GM21447 (cell line): Measurements from ENCODE around the gene SNX12.
A peak's percentile ranks its signal among the peaks of the same experiment; 100 is the strongest.

Source experiments
- ATAC-seq: cut with Tn5 transposase; IDR thresholded peaks from one replicate; pipeline ENCODE4 v1.9.1; 2021; ENCODE audit not compliant: unreplicated experiment

The SNX12 gene

DNA sequence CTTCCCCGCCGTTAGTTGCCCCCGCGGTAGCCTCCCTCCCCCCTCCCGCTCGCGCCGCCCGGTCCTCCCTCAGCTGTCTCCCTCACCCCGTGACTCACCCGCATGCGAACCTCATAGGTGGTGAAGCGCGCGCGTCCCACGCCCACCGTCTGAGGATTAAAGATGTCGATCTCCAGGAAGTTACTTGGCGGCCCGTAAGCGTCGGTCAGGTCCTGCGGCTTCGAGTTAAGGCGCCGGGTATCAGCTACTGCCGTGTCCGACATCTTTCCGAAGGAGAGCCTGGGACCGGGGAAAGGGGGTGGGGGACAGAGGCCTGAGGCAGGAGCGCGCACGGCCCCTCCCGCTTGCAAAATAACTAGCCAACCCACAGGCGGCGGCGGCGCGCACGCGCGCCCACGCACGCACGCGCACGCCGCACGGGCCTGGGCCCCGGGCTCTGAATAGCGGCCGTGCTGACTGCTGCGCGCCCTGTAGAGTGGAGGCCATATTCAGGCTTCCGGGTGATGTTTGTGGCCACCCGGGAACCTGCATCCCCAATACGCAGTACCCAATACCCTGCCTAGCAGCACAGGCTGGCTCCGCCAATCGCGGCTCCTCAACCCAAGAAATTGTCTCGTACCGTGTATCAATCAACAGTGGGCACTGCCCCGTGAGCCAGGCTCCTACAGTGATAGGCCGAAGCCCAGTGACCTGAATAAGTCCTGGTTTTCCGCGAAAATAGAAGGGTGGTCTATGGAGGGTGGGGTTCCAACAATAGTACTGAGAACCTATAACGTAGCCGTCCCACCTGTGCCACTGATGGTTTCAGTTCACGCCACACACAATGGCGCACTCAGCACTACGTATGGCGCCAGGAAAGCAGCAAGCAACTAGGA lies at the start of gene SNX12:
SNX12 (minus strand) TSS at position 291 of the 875 bp plus-strand sequence; CDS start at position 263, 28 bp downstream.
- peak; percentile 96 for ATAC-seq

DNA sequence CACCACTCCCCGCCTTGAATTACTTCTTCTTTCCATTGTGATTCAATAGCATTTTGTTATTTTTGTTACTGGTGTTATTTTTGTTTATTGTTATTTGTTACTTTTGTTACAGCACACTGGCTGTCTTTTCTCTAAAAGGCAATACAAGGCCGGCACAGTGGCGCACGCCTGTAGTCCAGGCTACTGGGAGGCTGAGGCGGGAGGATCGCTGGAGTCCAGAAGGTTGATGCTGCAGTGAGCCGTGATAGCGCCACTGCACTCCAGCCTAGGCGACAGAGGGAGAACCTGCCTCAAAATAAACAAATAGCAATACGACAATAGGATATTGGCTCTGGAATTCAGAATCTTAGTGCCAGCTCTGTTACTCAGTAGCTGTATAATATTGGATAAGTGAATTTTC lies 49.2 kb upstream of the SNX12 start:
- ATAC-seq, result no peak

DNA sequence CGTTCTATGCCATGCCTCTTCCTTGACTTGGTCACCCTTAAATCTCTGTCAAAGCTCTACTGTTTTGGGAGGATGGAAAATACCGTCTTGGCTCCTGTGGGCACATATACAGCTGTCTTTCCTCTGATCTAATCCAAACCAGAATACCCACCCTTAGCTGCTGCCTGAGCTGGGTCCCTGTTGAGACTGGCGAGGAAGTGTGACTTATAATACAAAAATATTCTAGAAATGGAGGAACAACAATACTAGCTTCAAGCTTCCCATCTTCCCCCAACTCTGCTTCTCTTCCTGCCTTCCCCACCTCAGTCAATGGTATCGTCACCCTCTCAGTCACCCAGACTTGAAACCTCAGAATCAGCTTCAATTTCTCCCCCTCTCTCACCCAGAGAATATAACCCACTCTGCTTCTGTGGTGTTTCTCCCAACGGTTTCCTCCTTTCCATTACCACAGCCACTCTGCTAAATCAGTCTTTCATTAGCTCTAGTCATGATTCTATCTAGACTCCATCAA lies 43.8 kb upstream of the SNX12 start:
- ATAC-seq, result peak; percentile 39

DNA sequence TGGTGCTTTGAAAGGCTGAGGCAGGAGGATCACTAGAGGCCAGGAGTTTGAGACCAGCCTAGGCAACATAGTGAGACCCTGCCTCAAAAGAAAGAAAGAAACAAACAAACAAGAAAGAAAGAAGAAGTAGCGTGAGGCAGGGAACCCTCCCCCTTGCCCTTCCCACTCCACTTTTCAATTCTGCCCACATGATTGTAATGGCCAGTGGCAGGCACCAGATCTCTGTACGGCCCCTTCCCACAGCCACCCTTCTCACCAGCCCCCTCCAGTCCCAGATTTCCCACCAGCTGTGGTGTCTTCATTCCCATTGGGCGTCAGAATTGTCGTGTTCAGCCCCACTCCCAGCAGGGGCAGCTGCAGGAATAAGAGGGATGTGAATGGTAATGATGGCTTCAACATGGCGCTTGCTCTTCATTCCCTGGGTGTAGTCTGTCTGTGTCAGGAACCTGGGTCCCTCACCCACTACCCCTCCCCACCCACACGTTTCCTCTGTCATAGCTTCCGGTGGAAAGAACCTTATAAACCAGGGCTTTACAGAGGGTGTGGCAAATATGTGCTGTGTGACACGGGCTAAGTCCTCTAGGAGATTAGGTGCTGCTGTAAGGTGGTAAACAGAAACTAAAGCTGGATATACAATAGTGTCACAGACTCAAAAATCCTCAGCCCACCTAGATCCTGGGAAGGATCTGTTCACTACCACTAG lies 43.2 kb upstream of the SNX12 start, which contains the start of gene IL2RG:
IL2RG (minus strand) TSS at position 437 of the 703 bp plus-strand sequence; CDS start at position 399, 38 bp downstream.
- peak; percentile 91 for ATAC-seq

DNA sequence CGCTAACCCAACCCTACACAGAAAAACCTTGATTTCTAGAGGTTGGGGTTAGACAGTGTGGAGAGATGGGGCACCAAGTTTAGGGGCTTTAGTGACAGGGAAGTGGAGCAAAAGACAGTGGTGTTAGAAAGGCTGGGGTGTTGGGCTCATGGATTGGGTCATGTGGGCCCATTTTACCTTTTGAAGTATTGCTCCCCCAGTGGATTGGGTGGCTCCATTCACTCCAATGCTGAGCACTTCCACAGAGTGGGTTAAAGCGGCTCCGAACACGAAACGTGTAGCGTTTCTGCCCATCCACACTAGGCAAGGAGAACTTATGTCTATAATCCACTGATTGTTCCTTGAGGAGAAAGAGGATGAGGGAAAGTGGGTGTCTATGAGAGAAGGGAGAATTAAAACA lies 40.9 kb upstream of the SNX12 start:
- ATAC-seq, result no peak

GRCh38 chrX:71107762-71108360 lies 39.7 kb upstream of the SNX12 start:
- no peak for ATAC-seq

DNA sequence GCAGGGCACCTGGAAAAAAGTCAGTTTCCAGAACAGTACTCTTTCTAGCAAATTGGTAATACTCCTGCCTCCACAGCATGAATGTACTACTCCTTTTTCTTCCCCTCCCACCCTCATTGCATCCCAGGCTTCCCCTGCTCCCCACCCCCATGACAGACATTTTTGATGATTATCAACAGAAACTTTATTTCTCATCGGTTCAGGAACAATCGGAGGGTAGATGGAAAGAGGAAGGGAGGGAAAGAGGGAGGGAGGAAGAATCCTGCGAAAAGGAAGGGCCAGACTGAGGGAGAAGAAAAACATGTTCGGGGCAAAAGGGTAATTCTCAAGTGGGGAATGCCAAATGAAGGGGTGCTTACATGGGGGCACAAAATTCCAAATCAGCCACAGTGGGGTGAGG lies 39.1 kb upstream of the SNX12 start:
- no peak for ATAC-seq

- no peak for ATAC-seq
Observed at GRCh38 chrX:71106427-71106826, 38.3 kb upstream of the SNX12 start, which contains the start of gene CXorf65. Gene CXorf65, minus strand, starts transcription at chrX:71106740. Its CDS starts 184 bp downstream, at chrX:71106556.

DNA sequence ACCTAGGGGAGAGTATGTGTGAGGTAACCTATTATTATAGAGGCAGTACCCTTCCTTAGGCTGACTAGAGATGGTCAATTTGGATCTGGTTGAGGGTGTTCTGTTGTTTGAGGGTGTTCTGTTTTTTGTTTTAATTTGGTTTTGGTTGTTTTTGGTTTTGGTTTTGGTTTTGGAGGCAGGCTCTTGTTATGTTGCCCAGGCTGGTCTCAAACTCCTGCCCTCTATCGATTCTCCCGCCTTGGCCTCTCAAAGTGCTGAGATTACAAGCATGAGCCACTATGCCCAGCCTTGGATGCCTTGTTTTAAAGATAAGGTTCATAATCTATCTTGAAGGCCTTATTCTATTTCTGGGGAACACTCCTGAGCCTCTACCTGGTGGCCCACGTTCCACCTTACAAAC lies 37.5 kb upstream of the SNX12 start:
- ATAC-seq, result no peak

DNA sequence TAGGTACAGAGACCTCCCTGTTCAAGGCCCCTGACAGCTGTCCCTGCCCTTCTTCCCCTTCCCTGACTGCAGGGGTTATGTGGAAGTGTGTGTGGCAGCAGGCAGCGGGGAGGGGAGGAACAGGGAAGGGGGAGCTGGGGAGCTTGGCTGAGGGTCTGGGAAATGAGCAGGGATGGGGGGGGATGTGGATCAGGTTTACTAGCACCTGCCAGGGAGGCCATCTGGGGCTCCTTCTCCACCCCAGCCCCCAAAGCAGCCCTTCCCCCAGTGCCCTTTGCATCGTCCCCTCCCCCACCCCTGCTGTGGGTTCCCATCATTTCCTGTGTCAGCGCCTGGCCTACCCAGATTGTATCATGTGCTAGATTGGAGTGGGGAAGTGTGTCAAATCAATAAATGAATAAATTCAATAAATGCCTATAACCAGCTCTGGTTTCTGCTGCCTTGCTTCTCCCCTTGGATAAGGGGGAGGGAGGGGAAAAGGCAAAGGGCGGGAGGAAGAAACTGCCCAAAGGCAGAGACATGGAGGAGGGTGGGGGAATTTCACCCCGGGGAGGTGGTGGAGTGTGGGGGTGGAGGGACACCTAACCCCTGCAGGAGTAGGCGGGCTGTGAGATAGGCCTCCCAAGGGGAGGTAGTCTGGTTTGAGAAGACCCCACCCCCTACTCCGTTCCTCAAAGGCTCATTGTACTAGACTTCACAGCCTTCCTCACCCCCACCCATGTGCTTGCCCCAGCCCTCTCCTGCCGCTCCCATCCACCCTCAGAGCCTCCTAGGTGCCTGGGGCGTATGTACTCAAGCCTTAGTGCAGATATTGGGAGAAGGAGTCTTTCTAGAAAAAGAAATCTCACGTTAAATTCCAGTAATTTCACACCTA lies 35.2 kb upstream of the SNX12 start:
- no peak for ATAC-seq

- no peak for ATAC-seq
Observed at GRCh38 chrX:71102292-71102691, 34.2 kb upstream of the SNX12 start.

DNA sequence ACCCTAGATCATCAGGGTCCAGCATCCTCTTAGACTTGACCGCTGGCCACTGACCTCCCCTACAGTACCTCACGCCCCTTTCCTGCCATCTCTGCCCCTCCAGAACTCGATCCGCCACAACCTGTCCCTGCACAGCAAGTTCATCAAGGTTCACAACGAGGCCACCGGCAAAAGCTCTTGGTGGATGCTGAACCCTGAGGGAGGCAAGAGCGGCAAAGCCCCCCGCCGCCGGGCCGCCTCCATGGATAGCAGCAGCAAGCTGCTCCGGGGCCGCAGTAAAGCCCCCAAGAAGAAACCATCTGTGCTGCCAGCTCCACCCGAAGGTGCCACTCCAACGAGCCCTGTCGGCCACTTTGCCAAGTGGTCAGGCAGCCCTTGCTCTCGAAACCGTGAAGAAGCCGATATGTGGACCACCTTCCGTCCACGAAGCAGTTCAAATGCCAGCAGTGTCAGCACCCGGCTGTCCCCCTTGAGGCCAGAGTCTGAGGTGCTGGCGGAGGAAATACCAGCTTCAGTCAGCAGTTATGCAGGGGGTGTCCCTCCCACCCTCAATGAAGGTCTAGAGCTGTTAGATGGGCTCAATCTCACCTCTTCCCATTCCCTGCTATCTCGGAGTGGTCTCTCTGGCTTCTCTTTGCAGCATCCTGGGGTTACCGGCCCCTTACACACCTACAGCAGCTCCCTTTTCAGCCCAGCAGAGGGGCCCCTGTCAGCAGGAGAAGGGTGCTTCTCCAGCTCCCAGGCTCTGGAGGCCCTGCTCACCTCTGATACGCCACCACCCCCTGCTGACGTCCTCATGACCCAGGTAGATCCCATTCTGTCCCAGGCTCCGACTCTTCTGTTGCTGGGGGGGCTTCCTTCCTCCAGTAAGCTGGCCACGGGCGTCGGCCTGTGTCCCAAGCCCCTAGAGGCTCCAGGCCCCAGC lies 32.7 kb upstream of the SNX12 start:
- no peak for ATAC-seq

- ATAC-seq, result no peak
Observed at GRCh38 chrX:71099736-71100135, 31.6 kb upstream of the SNX12 start.

- ATAC-seq, result no peak
Observed at GRCh38 chrX:71098951-71099506, 30.9 kb upstream of the SNX12 start.

GRCh38 chrX:71098302-71098701 lies 30.2 kb upstream of the SNX12 start:
- peak; percentile 44 for ATAC-seq

DNA sequence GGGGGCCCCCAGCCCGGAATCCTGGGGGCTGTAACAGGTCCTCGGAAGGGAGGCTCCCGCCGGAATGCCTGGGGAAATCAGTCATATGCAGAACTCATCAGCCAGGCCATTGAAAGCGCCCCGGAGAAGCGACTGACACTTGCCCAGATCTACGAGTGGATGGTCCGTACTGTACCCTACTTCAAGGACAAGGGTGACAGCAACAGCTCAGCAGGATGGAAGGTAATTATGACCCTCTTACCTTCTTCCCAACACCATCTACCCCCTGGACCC lies 28.6 kb upstream of the SNX12 start:
- no peak for ATAC-seq

DNA sequence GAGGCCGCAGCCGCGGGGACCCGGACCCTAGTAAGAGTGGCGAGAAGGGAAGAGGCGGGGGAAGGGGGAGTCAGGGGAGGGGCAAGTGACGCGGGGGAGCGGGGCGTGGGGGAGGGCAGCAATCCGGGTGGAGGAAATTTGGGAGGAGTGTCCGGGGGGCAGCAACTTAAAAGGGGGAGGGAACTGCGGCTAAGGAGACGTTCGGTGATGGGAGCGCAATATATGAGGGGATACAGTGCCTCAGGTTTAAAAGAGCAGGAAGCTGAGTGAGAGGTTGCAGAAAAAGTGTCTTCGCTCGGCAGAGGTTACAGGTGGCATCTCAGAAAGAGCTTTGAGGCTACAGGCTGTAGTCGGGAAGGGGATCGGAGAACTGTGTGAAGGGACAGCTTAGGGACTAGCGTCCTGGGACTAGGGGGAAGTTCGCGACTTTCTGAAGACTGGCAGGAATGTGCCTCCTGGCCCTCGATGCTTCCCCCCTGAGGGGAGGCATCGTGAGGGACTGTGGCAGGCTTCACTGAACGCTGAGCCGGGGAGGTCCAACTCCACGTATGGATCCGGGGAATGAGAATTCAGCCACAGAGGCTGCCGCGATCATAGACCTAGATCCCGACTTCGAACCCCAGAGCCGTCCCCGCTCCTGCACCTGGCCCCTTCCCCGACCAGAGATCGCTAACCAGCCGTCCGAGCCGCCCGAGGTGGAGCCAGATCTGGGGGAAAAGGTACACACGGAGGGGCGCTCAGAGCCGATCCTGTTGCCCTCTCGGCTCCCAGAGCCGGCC lies 28.0 kb upstream of the SNX12 start:
- ATAC-seq, result peak; percentile 18

GRCh38 chrX:71095555-71095980 lies 27.4 kb upstream of the SNX12 start, which contains the start of gene FOXO4:
Gene FOXO4, plus strand, starts transcription at chrX:71095851. Its CDS starts 678 bp downstream, at chrX:71096529.
- ATAC-seq, result peak; percentile 85
